Endothelial cell of umbilical vein (primary cell): ENCODE results near the gene DSG4. TPM values are rescaled to one million over a fixed set of nuclear protein-coding genes. Genes with fewer than 3 reads are reported as not detected.

ENCODE experiments used
- BruUV-seq: library from RNA; stranded (reverse); fragments of 400-500 nt; replicated peaks from 2 replicates; lab custom pipeline; 2021; lab: Mats Ljungman, UMichigan
- CTCF ChIA-PET: fragments of 300-600, 350-600 bp; sonication (Branson Sonifier 250); formaldehyde crosslinking; loops from one replicate; lab custom pipeline; 2021; ENCODE audit warnings: antibody characterized with exemption, inconsistent platforms; lab: Charles Lee
- POLR2A ChIA-PET: fragments of 300-600, 350-600 bp; sonication (Branson Sonifier 250); formaldehyde crosslinking; loops from one replicate; lab custom pipeline; 2021; ENCODE audit warnings: antibody characterized with exemption, inconsistent platforms; lab: Charles Lee
- DNase-seq: peaks from one replicate; pipeline ENCODE4 v3.0.0-alpha.2; 2011; ENCODE audit warnings: low read depth, low spot score
- FAIRE-seq: peaks from 2 replicates; lab custom pipeline; 2011; peaks lifted over from hg19 to GRCh38; lab: Jason Lieb, UNC
- H2AFZ ChIP-seq: 2 replicates; pipeline ENCODE4 v1.6.0; 2012; ENCODE audit warnings: low read depth, low read length, control low read depth, inconsistent platforms
- H3K27ac ChIP-seq: 2 replicates; pipeline ENCODE4 v1.5.1; 2011; ENCODE audit warnings: low read depth, mild to moderate bottlenecking, control low read depth, low read length, moderate library complexity; ENCODE audit not compliant: insufficient read depth
- H3K27me3 ChIP-seq, 2 experiments: 2 replicates each; pipeline versions ENCODE4 v1.6.0 to v1.6.1; 2011; ENCODE audit warnings: low read length in 2 of 2, mixed read lengths in 1 of 2; ENCODE audit not compliant: control insufficient read depth in 2 of 2, insufficient read depth in 2 of 2
- H3K36me3 ChIP-seq, 2 experiments: 2 replicates in 1 of 2; 3 replicates in 1 of 2; pipeline ENCODE4 v1.5.1; 2011; ENCODE audit warnings: low read length in 2 of 2, mild to moderate bottlenecking in 1 of 2, moderate library complexity in 1 of 2; ENCODE audit not compliant: control insufficient read depth in 2 of 2, insufficient read depth in 2 of 2; ENCODE audit errors: extremely low read depth in 1 of 2
- H3K4me1 ChIP-seq: 3 replicates; pipeline ENCODE4 v1.5.1; 2011; ENCODE audit warnings: mild to moderate bottlenecking, low read length; ENCODE audit not compliant: control insufficient read depth, insufficient read depth; ENCODE audit errors: extremely low read depth
- H3K4me2 ChIP-seq: 2 replicates; pipeline ENCODE4 v1.6.1; 2011; ENCODE audit warnings: low read length, control low read depth, mixed read lengths; ENCODE audit not compliant: insufficient read depth
- H3K4me3 ChIP-seq, 3 experiments: fragments of 200-600 bp in 1 of 3; sonication (generic), shearing (Covaris generic) in 1 of 3; replicated peaks in 1 of 3; 2 replicates each; pipeline ENCODE4 v1.5.1; 2011 to 2016; ENCODE audit warnings: control low read depth in 3 of 3, low read length in 3 of 3, mild to moderate bottlenecking in 2 of 3, inconsistent platforms in 1 of 3, low read depth in 1 of 3, moderate library complexity in 1 of 3; ENCODE audit not compliant: insufficient read depth in 1 of 3
- H3K79me2 ChIP-seq: 2 replicates; pipeline ENCODE4 v1.6.0; 2012; ENCODE audit warnings: low read length, inconsistent platforms; ENCODE audit not compliant: control insufficient read depth, insufficient read depth
- H3K9ac ChIP-seq: replicated peaks from 2 replicates; pipeline ENCODE3; 2011; ENCODE audit warnings: low read length, control low read depth; ENCODE audit not compliant: insufficient read depth; ENCODE audit errors: extremely low read depth
- H3K9me1 ChIP-seq: replicated peaks from 3 replicates; pipeline ENCODE4 v1.6.0; 2011; ENCODE audit warnings: mild to moderate bottlenecking, low read length; ENCODE audit not compliant: control insufficient read depth, insufficient read depth; ENCODE audit errors: extremely low read depth
- H3K9me3 ChIP-seq: replicated peaks from 2 replicates; pipeline ENCODE4 v1.5.1; 2012; ENCODE audit warnings: low read length, inconsistent platforms; ENCODE audit not compliant: control insufficient read depth, insufficient read depth
- H4K20me1 ChIP-seq: replicated peaks from 2 replicates; pipeline ENCODE3; 2011; ENCODE audit warnings: mild to moderate bottlenecking, low read length; ENCODE audit not compliant: control insufficient read depth, insufficient read depth; ENCODE audit errors: extremely low read depth
- EZH2 ChIP-seq: IDR thresholded peaks from 2 replicates; pipeline ENCODE4 v1.6.1; 2012; ENCODE audit warnings: borderline replicate concordance, low read depth, mild to moderate bottlenecking, moderate library complexity, low read length, inconsistent platforms; ENCODE audit not compliant: severe bottlenecking
- FOS ChIP-seq: IDR thresholded peaks from 2 replicates; pipeline ENCODE4 v1.6.1; 2011; ENCODE audit warnings: mild to moderate bottlenecking, low read length, moderate library complexity, borderline replicate concordance; ENCODE audit not compliant: insufficient read depth
- GATA2 ChIP-seq: IDR thresholded peaks from 2 replicates; pipeline ENCODE4 v1.7.0; 2011; ENCODE audit warnings: low read depth, mild to moderate bottlenecking, moderate library complexity, mixed read lengths, low read length; ENCODE audit not compliant: insufficient read length, insufficient read depth
- JUN ChIP-seq: IDR thresholded peaks from 2 replicates; pipeline ENCODE4 v1.6.1; 2011; ENCODE audit warnings: borderline replicate concordance, low read depth; ENCODE audit not compliant: insufficient read length, insufficient read depth
- MYC ChIP-seq: IDR thresholded peaks from one replicate; pipeline ENCODE4 v1.6.1; 2011; ENCODE audit warnings: mild to moderate bottlenecking, low read depth, low read length
- POLR2A ChIP-seq: IDR thresholded peaks from 2 replicates; pipeline ENCODE4 v1.6.1; 2012; ENCODE audit warnings: low read depth, mild to moderate bottlenecking, control low read depth, low read length
- POLR2AphosphoS5 ChIP-seq: IDR thresholded peaks from 2 replicates; pipeline ENCODE4 v1.6.1; 2012; ENCODE audit warnings: low read depth, mild to moderate bottlenecking, control low read depth, low read length, moderate library complexity; ENCODE audit not compliant: insufficient read depth
- dilution Hi-C: fragments of 300-500 bp; cut with MboI; formaldehyde crosslinking; loops from one replicate; pipeline ENCODE4 v1.15.0; 2019; ENCODE audit warnings: low sequenced_read_pairs; ENCODE audit not compliant: extremely low pct_ligation_motif_present
- intact Hi-C: fragments of 100-400 bp; cut with micrococcal nuclease; formaldehyde crosslinking; loops from one replicate; pipeline ENCODE4 v1.10.0; 2022
- polyA plus RNA-seq, 4 experiments: library from polyadenylated mRNA; depleted of rRNA in 3 of 4; stranded (reverse) in 3 of 4; unstranded in 1 of 4; fragments of >200 nt; gene quantifications; 2 replicates each; pipeline versions ENCODE4 v1.2.1 to v1.2.3, GENCODE V29; 2011 to 2012; ENCODE audit warnings: missing spikeins in 1 of 4
- total RNA-seq: library from RNA; stranded (reverse); gene quantifications from 2 replicates; pipeline ENCODE4 v1.2.3, GENCODE V29; 2021
- TF ChIP-seq, protein P1 (sequence below): IDR thresholded peaks from 2 replicates; pipeline ENCODE4 v1.6.1; 2011; ENCODE audit not compliant: insufficient read depth, insufficient read length
- TF ChIP-seq, protein P2 (sequence below), 2 donors: IDR thresholded peaks; 1 replicate in 1 of 2; 2 replicates in 1 of 2; pipeline ENCODE4 v1.5.1; 2011; ENCODE audit warnings: low read length in 2 of 2, mild to moderate bottlenecking in 2 of 2, moderate library complexity in 2 of 2, control low read depth in 1 of 2, inconsistent platforms in 1 of 2, low read depth in 1 of 2; ENCODE audit not compliant: insufficient read depth in 1 of 2; ENCODE audit errors: extremely low read depth in 1 of 2

The DSG4 gene
- total and polyA plus RNA-seq, 2 donors (not counting 3 experiments of a cell fraction or from before 2014, with no cell fraction given), result not detected

DNA sequence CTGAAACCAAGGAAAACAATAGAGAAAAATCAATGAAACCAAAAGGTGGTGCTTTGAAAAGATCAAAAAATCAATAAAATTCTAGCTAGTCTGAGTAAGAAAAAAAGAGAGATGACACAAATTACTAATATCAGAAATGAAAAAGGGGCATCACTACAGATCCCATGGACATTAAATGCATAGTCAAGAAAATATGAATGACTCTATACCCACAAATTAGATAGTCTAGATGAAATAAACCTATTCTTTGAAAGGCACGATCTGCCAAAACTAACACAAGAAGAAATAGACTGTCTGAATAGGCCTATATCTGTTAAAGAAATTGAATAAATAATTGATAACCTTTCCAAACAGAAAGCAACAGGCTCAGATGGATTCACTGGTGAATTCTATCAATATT is 55.7 kb downstream of the DSG4 start:
- H2AFZ ChIP-seq, result no peak overlapping the region
- no peaks in the 10 kb centered on the region for H4K20me1 ChIP-seq
- H3K9me3 ChIP-seq, result no peaks in the 10 kb centered on the region
- no peak overlapping the region for H3K4me2 ChIP-seq
- no TSS peak for BruUV-seq
- dilution Hi-C loops (no loop called here), intact Hi-C loops (no loop called here)
- H3K27ac ChIP-seq, result no peak overlapping the region
- no peaks in the 10 kb centered on the region for H3K36me3 ChIP-seq
- FAIRE-seq, result no peak
- CTCF ChIA-PET, result no interaction called here
- no peak overlapping the region for H3K9ac ChIP-seq
- POLR2A ChIA-PET, result no interaction called here
- no peaks in the 10 kb centered on the region for H3K4me1 ChIP-seq
- TF ChIP-seq, protein P1, sequence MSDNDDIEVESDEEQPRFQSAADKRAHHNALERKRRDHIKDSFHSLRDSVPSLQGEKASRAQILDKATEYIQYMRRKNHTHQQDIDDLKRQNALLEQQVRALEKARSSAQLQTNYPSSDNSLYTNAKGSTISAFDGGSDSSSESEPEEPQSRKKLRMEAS, result no peak
- no peak for TF ChIP-seq GATA2
- TF ChIP-seq EZH2, result no peak
- TF ChIP-seq JUN, result no peak
- TF ChIP-seq, protein P2, sequence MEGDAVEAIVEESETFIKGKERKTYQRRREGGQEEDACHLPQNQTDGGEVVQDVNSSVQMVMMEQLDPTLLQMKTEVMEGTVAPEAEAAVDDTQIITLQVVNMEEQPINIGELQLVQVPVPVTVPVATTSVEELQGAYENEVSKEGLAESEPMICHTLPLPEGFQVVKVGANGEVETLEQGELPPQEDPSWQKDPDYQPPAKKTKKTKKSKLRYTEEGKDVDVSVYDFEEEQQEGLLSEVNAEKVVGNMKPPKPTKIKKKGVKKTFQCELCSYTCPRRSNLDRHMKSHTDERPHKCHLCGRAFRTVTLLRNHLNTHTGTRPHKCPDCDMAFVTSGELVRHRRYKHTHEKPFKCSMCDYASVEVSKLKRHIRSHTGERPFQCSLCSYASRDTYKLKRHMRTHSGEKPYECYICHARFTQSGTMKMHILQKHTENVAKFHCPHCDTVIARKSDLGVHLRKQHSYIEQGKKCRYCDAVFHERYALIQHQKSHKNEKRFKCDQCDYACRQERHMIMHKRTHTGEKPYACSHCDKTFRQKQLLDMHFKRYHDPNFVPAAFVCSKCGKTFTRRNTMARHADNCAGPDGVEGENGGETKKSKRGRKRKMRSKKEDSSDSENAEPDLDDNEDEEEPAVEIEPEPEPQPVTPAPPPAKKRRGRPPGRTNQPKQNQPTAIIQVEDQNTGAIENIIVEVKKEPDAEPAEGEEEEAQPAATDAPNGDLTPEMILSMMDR (IDR thresholded peaks at IDR 0.05; ENCODE audit: extremely low read depth in 1 of 2, insufficient read depth in 1 of 2, low read depth in 1 of 2, low read length in 2 of 2), result no peak
- no peak for TF ChIP-seq POLR2AphosphoS5
- no peak for TF ChIP-seq POLR2A
- no peak for TF ChIP-seq FOS
- TF ChIP-seq MYC, result no peak
- H3K27me3 ChIP-seq, result no peaks in the 10 kb centered on the region
- H3K9me1 ChIP-seq, result no peaks in the 10 kb centered on the region
- H3K4me3 ChIP-seq, result no peak overlapping the region
- H3K79me2 ChIP-seq, result no peaks in the 10 kb centered on the region
- no peak for DNase-seq
